ENCODE measurements around the gene HSFX4. TPM values are rescaled to one million over a fixed set of nuclear protein-coding genes. Genes with fewer than 3 reads are reported as not detected.

HSFX4 gene
- total RNA-seq, 1 experiment from 2014 or later = not detected

- POLR2A ChIA-PET = interaction anchor here (1.1 to 1.9 kb wide), 4 partner anchors 102 to 629 kb away, joined by 4 to 6 read pairs (median 6); partner anchors contain the start of gene MTM1
- H3K27ac Mint-ChIP-seq = peak overlapping the region; percentile 93
- no peak for TF ChIP-seq TP53 (CRISPR knock-in tag; IDR thresholded peaks at IDR 0.05)
- no peak for TF ChIP-seq CTCF (IDR thresholded peaks at IDR 0.05)
- TF ChIP-seq ATF1 (CRISPR knock-in tag; IDR thresholded peaks at IDR 0.05) = no peak
- no peak for TF ChIP-seq ZNF396 (CRISPR knock-in tag; IDR thresholded peaks at IDR 0.05; ENCODE audit: borderline replicate concordance)
- TF ChIP-seq ZNF425 (CRISPR knock-in tag; conservative IDR thresholded peaks at IDR 0.05) = no peak
- no peak for TF ChIP-seq ERG (CRISPR knock-in tag; IDR thresholded peaks at IDR 0.05)
- TF ChIP-seq TEAD1 (CRISPR knock-in tag; IDR thresholded peaks at IDR 0.05) = no peak
- TF ChIP-seq EMX1 (CRISPR knock-in tag; IDR thresholded peaks at IDR 0.05) = no peak
- TF ChIP-seq ZNF281 (CRISPR knock-in tag; IDR thresholded peaks at IDR 0.05) = no peak
- TF ChIP-seq NR2C2 (CRISPR knock-in tag; IDR thresholded peaks at IDR 0.05) = no peak
- no peak for TF ChIP-seq MYBL2 (CRISPR knock-in tag; IDR thresholded peaks at IDR 0.05)
- TF ChIP-seq CREM (CRISPR knock-in tag; IDR thresholded peaks at IDR 0.05) = no peak
- no peak for TF ChIP-seq JUN (CRISPR knock-in tag; IDR thresholded peaks at IDR 0.05)
- no peak for TF ChIP-seq RELA (CRISPR knock-in tag; IDR thresholded peaks at IDR 0.05; ENCODE audit: borderline replicate concordance)
- no peak for TF ChIP-seq NFE2L1 (CRISPR knock-in tag; IDR thresholded peaks at IDR 0.05)
- no peak for TF ChIP-seq STAT6 (CRISPR knock-in tag; conservative IDR thresholded peaks at IDR 0.05; ENCODE audit: low read depth)
- no peak for TF ChIP-seq HMGA2 (CRISPR knock-in tag; IDR thresholded peaks at IDR 0.05)
- DNase-seq (ENCODE audit: low spot score) (no peak), ATAC-seq (peak; percentile 24)
- H3K4me3 Mint-ChIP-seq = peak overlapping the region; percentile 78
- CTCF ChIA-PET = interaction anchor here (0.6 to 3.7 kb wide), 17 partner anchors 8 to 833 kb away, joined by 3 to 22 read pairs (median 5); partner anchors contain the start of genes EOLA1, MAGEA8 and MAMLD1
- no peaks in the 10 kb centered on the region for H3K27me3 Mint-ChIP-seq (ENCODE audit: low read depth)
- H3K36me3 Mint-ChIP-seq = no peaks in the 10 kb centered on the region; the same call in 1 of the 2 replicates
- 0 out of 2 replicates have a peak, but pooled peaks cover 2% of the 10 kb centered on the region for H3K4me1 Mint-ChIP-seq
- no peaks in the 10 kb centered on the region for H3K9me3 Mint-ChIP-seq
Measured at GRCh38 chrX:149939655-149939904, 10.2 kb downstream of the HSFX4 start.
